GM12878 (cell line): ENCODE measurements around the gene COTL1. TPM values are rescaled to one million over a fixed set of nuclear protein-coding genes. Genes with fewer than 3 reads are reported as not detected.

Source experiments
- ATAC-seq: fragments of 200-7000 bp; cut with Tn5 transposase; 3 replicates; pipeline ENCODE4 v1.9.1; 2020; ENCODE audit warnings: mild to moderate bottlenecking, moderate library complexity
- BruUV-seq: library from RNA; stranded (reverse); fragments of 400-500 nt; replicated peaks from 2 replicates; lab custom pipeline; 2021; lab: Mats Ljungman, UMichigan
- CTCF ChIA-PET: fragments of 300-600 bp; sonication (Branson Sonifier 250); formaldehyde crosslinking; extraction: SDS; loops from one replicate; lab custom pipeline; 2021; ENCODE audit warnings: inconsistent platforms; lab: Yijun Ruan, JAX
- POLR2A ChIA-PET: fragments of 350-600 bp; formaldehyde crosslinking; extraction: SDS; loops from one replicate; lab custom pipeline; 2021; ENCODE audit warnings: inconsistent platforms; lab: Charles Lee
- RAD21 ChIA-PET: fragments of 300-600 bp; sonication (Branson Sonifier 250); formaldehyde crosslinking; loops from one replicate; lab custom pipeline; 2023; ENCODE audit warnings: antibody characterized with exemption; ENCODE audit not compliant: unreplicated experiment; lab: Charles Lee
- SMC1A ChIA-PET: fragments of 300-600 bp; sonication (Branson Sonifier 250); formaldehyde crosslinking; loops from one replicate; lab custom pipeline; 2023; ENCODE audit not compliant: unreplicated experiment, uncharacterized antibody; lab: Charles Lee
- DNase-seq: peaks from one replicate; pipeline ENCODE4 v3.0.0-alpha.2; 2011; ENCODE audit warnings: low read depth, low spot score
- FAIRE-seq: peaks from 3 replicates; lab custom pipeline; 2011; peaks lifted over from hg19 to GRCh38; lab: Jason Lieb, UNC
- H2AFZ ChIP-seq: 2 replicates; pipeline ENCODE4 v1.6.0; 2011; ENCODE audit warnings: low read depth, low read length, control low read depth; ENCODE audit not compliant: control insufficient read depth
- H3K27ac ChIP-seq: 2 replicates; pipeline ENCODE4 v1.5.1; 2011; ENCODE audit warnings: control low read depth; ENCODE audit not compliant: control insufficient read depth, insufficient read depth
- H3K27me3 ChIP-seq, 2 experiments: replicated peaks in 1 of 2; 2 replicates each; pipeline versions ENCODE4 v1.6.0 to v1.6.1; 2011; ENCODE audit warnings: low read length in 1 of 2; ENCODE audit not compliant: control insufficient read depth in 2 of 2, insufficient read depth in 2 of 2
- H3K36me3 ChIP-seq, 2 experiments: 2 replicates each; pipeline ENCODE4 v1.5.1; 2011; ENCODE audit warnings: low read length in 1 of 2; ENCODE audit not compliant: control insufficient read depth in 2 of 2, insufficient read depth in 2 of 2
- H3K4me1 ChIP-seq: 2 replicates; pipeline ENCODE4 v1.6.1; 2011; ENCODE audit warnings: mild to moderate bottlenecking, low read length, moderate library complexity, mixed read lengths; ENCODE audit not compliant: control insufficient read depth, insufficient read depth
- H3K4me2 ChIP-seq: 2 replicates; pipeline ENCODE4 v1.6.0; 2011; ENCODE audit warnings: control low read depth; ENCODE audit not compliant: control insufficient read depth, insufficient read depth
- H3K4me3 ChIP-seq: fragments of 200-600 bp; sonication (generic); 2 replicates; pipeline ENCODE4 v1.5.1; 2016
- H3K79me2 ChIP-seq: 2 replicates; pipeline ENCODE4 v1.6.0; 2011; ENCODE audit warnings: low read length; ENCODE audit not compliant: control insufficient read depth, insufficient read depth
- H3K9ac ChIP-seq: 2 replicates; pipeline ENCODE4 v1.8.0; 2011; ENCODE audit warnings: low read length, control low read depth, mixed read lengths; ENCODE audit not compliant: control insufficient read depth, insufficient read depth
- H3K9me3 ChIP-seq: replicated peaks from 3 replicates; pipeline ENCODE4 v1.5.1; 2011; ENCODE audit warnings: mild to moderate bottlenecking, low read length; ENCODE audit not compliant: control insufficient read depth, insufficient read depth
- H4K20me1 ChIP-seq: 2 replicates; pipeline ENCODE4 v1.6.0; 2011; ENCODE audit not compliant: control insufficient read depth, insufficient read depth
- CREB1 ChIP-seq: IDR thresholded peaks from 2 replicates; pipeline ENCODE4 v1.6.1; 2012; ENCODE audit warnings: low read depth, mild to moderate bottlenecking, inconsistent platforms
- RUNX3 ChIP-seq: IDR thresholded peaks from 2 replicates; pipeline ENCODE4 v1.6.1; 2012; ENCODE audit warnings: low read length, inconsistent platforms
- SIN3A ChIP-seq: IDR thresholded peaks from 2 replicates; pipeline ENCODE4 v1.6.1; 2012; ENCODE audit warnings: low read depth, low read length, improper control_type of control experiment
- SMARCA5 ChIP-seq: fragments of 450-650 bp; IDR thresholded peaks from 2 replicates; pipeline ENCODE4 v1.6.1; 2017; ENCODE audit warnings: mild to moderate bottlenecking
- ZNF207 ChIP-seq: fragments of 450-650 bp; IDR thresholded peaks from 2 replicates; pipeline ENCODE4 v1.6.1; 2014; ENCODE audit warnings: antibody characterized with exemption, mild to moderate bottlenecking, borderline replicate concordance
- WGBS: methylation state at CpG from one replicate; pipeline ENCODE4 v1.1.6; 2016; ENCODE audit warnings: low lambda C conversion rate; ENCODE audit not compliant: insufficient replicate concordance, insufficient coverage; ENCODE audit errors: missing lambda C conversion rate; 5-methylcytosine and 5-hydroxymethylcytosine counted together
- in situ Hi-C: fragments of 300-500 bp; cut with MboI; formaldehyde crosslinking; loops from 9 replicates; pipeline ENCODE4 v1.14.3; 2018; ENCODE audit warnings: mixed read lengths
- intact Hi-C: fragments of 100-400 bp; cut with micrococcal nuclease; formaldehyde crosslinking; loops from one replicate; pipeline ENCODE4 v1.14.2; 2022; ENCODE audit not compliant: unreplicated experiment
- polyA plus RNA-seq, 11 experiments: library from polyadenylated mRNA; depleted of rRNA in 4 of 11; unstranded in 6 of 11; stranded (reverse) in 5 of 11; fragments of >200 nt; fragmentation: Nextera tagmentation in 4 of 11; fragmentation: Illumina TruSeq in 1 of 11; extraction: Ambion mirVana in 4 of 11; extraction: Trizol in 1 of 11; gene quantifications; 1 replicate in 1 of 11; 2 replicates in 10 of 11; pipeline versions ENCODE4 v1.2.1 to v1.2.3, GENCODE V29; 2011 to 2016; ENCODE audit warnings: inconsistent platforms in 2 of 11, missing spikeins in 2 of 11, low read depth in 1 of 11
- total RNA-seq, 4 experiments: library from RNA; depleted of rRNA in 3 of 4; stranded (reverse); fragments of >200 nt in 3 of 4; fragmentation: Illumina TruSeq in 1 of 4; extraction: Trizol in 1 of 4; gene quantifications; 2 replicates each; pipeline versions ENCODE4 v1.2.1 to v1.2.3, GENCODE V29; 2013 to 2021
- TF ChIP-seq, protein P1 (sequence below): fragments of 150-350 bp; IDR thresholded peaks from 2 replicates; pipeline ENCODE4 v1.6.1; 2016; ENCODE audit warnings: low read depth, low read length
- TF ChIP-seq, protein P2 (sequence below): fragments of 450-650 bp; formaldehyde crosslinking; IDR thresholded peaks from 2 replicates; pipeline ENCODE4 v1.4.0; 2022; ENCODE audit warnings: mild to moderate bottlenecking, moderate library complexity

The COTL1 gene
- total and polyA plus RNA-seq, 10 of the 15 experiments (the other 5 are each of a cell fraction or from before 2014, with no cell fraction given), result 140 to 894 (median 330) TPM

GRCh38 chr16:84609563-84610177 is 8.2 kb downstream of the COTL1 start:
- peak overlapping the region; percentile 92 for H3K4me2 ChIP-seq
- no TSS peak for BruUV-seq
- 0 out of 2 replicates have a peak, but pooled peaks have one; percentile 4 for TF ChIP-seq RUNX3
- no peak for TF ChIP-seq CREB1
- intact Hi-C loops (no loop called here), in situ Hi-C loops (loop anchor here (10.0 to 25.0 kb wide), 2 partner anchors 655 to 953 kb away; partner anchors contain the start of gene OSGIN1)
- H3K27ac ChIP-seq, result peak overlapping the region; percentile 63
- H3K79me2 ChIP-seq, result peaks cover 95% of the 10 kb centered on the region
- peak overlapping the region; percentile 43; the same call in 1 of the 2 replicates for H3K4me3 ChIP-seq
- ChIA-PET POLR2A (interaction anchor here (1.1 to 10.6 kb wide), 4 partner anchors 9 to 58 kb away, joined by 5 to 214 read pairs (median 10); no protein-coding TSS in a partner anchor), SMC1A (interaction anchor here (0.9 to 14.0 kb wide), 5 partner anchors 7 to 89 kb away, joined by 3 to 229 read pairs (median 4); no protein-coding TSS in a partner anchor), RAD21 (interaction anchor here (1.1 to 1.8 kb wide), 3 partner anchors 8 to 40 kb away, joined by 3 to 6 read pairs (median 6); no protein-coding TSS in a partner anchor), CTCF (interaction anchor here (1.0 to 1.5 kb wide), 3 partner anchors 10 to 99 kb away, joined by 3 to 5 read pairs (median 4); no protein-coding TSS in a partner anchor)
- peaks cover 11% of the 10 kb centered on the region; the same call in 2 of the 3 replicates for H3K9me3 ChIP-seq
- H2AFZ ChIP-seq, result no peak overlapping the region
- 10% methylated on average over 6 of the region's 6 CpGs for WGBS
- H3K4me1 ChIP-seq, result peaks cover 59% of the 10 kb centered on the region
- peaks cover 3% of the 10 kb centered on the region for H4K20me1 ChIP-seq
- H3K36me3 ChIP-seq, result peaks cover 18 to 20% of the 10 kb centered on the region in 2 experiments; a peak in 3 of 4 replicates
- FAIRE-seq (no peak), ATAC-seq (no peak), DNase-seq (no peak)
- no peaks in the 10 kb centered on the region for H3K27me3 ChIP-seq
- no peak overlapping the region for H3K9ac ChIP-seq

- no peak for DNase-seq
- ATAC-seq, result peak; percentile 27
- H3K9me3 ChIP-seq, result peaks cover 11% of the 10 kb centered on the region; the same call in 2 of the 3 replicates
- peaks cover 10 to 18% of the 10 kb centered on the region in 2 experiments; a peak in 3 of 4 replicates for H3K36me3 ChIP-seq
- H3K27me3 ChIP-seq, result no peaks in the 10 kb centered on the region
- FAIRE-seq, result no peak
- POLR2A ChIA-PET, result interaction anchor here (0.6 to 16.2 kb wide), 13 partner anchors 7 to 124 kb away, joined by 3 to 214 read pairs (median 5); partner anchors contain the start of gene COTL1
- peak overlapping the region; percentile 92 for H3K4me2 ChIP-seq
- peaks cover 54% of the 10 kb centered on the region for H3K4me1 ChIP-seq
- SMC1A ChIA-PET, result interaction anchor here (0.8 to 13.9 kb wide), 8 partner anchors 8 to 97 kb away, joined by 3 to 229 read pairs (median 4); partner anchors contain the start of gene COTL1
- TSS peak; percentile 94 for BruUV-seq
- H3K27ac ChIP-seq, result peak overlapping the region; percentile 63
- no peak overlapping the region for H2AFZ ChIP-seq
- peaks cover 91% of the 10 kb centered on the region for H3K79me2 ChIP-seq
- RAD21 ChIA-PET, result interaction anchor here (1.2 to 13.6 kb wide), 4 partner anchors 8 to 14 kb away, joined by 3 to 224 read pairs (median 14); partner anchors contain the start of gene COTL1
- peak overlapping the region; percentile 55 for H3K9ac ChIP-seq
- CTCF ChIA-PET, result interaction anchor here (0.8 to 2.7 kb wide), 10 partner anchors 9 to 122 kb away, joined by 3 to 9 read pairs (median 4); no protein-coding TSS in a partner anchor
- peak overlapping the region; percentile 43 for H3K4me3 ChIP-seq
- 15% methylated on average over 6 of the region's 6 CpGs for WGBS
- no peaks in the 10 kb centered on the region for H4K20me1 ChIP-seq
- in situ Hi-C loops (loop anchor here (10.0 to 25.0 kb wide), 2 partner anchors 653 to 954 kb away; partner anchors contain the start of gene OSGIN1), intact Hi-C loops (no loop called here)
- no peak for TF ChIP-seq SMARCA5
- no peak for TF ChIP-seq SIN3A
- TF ChIP-seq ZNF207, result no peak
- TF ChIP-seq, protein P1, sequence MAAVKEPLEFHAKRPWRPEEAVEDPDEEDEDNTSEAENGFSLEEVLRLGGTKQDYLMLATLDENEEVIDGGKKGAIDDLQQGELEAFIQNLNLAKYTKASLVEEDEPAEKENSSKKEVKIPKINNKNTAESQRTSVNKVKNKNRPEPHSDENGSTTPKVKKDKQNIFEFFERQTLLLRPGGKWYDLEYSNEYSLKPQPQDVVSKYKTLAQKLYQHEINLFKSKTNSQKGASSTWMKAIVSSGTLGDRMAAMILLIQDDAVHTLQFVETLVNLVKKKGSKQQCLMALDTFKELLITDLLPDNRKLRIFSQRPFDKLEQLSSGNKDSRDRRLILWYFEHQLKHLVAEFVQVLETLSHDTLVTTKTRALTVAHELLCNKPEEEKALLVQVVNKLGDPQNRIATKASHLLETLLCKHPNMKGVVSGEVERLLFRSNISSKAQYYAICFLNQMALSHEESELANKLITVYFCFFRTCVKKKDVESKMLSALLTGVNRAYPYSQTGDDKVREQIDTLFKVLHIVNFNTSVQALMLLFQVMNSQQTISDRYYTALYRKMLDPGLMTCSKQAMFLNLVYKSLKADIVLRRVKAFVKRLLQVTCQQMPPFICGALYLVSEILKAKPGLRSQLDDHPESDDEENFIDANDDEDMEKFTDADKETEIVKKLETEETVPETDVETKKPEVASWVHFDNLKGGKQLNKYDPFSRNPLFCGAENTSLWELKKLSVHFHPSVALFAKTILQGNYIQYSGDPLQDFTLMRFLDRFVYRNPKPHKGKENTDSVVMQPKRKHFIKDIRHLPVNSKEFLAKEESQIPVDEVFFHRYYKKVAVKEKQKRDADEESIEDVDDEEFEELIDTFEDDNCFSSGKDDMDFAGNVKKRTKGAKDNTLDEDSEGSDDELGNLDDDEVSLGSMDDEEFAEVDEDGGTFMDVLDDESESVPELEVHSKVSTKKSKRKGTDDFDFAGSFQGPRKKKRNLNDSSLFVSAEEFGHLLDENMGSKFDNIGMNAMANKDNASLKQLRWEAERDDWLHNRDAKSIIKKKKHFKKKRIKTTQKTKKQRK, result no peak
- TF ChIP-seq, protein P2, sequence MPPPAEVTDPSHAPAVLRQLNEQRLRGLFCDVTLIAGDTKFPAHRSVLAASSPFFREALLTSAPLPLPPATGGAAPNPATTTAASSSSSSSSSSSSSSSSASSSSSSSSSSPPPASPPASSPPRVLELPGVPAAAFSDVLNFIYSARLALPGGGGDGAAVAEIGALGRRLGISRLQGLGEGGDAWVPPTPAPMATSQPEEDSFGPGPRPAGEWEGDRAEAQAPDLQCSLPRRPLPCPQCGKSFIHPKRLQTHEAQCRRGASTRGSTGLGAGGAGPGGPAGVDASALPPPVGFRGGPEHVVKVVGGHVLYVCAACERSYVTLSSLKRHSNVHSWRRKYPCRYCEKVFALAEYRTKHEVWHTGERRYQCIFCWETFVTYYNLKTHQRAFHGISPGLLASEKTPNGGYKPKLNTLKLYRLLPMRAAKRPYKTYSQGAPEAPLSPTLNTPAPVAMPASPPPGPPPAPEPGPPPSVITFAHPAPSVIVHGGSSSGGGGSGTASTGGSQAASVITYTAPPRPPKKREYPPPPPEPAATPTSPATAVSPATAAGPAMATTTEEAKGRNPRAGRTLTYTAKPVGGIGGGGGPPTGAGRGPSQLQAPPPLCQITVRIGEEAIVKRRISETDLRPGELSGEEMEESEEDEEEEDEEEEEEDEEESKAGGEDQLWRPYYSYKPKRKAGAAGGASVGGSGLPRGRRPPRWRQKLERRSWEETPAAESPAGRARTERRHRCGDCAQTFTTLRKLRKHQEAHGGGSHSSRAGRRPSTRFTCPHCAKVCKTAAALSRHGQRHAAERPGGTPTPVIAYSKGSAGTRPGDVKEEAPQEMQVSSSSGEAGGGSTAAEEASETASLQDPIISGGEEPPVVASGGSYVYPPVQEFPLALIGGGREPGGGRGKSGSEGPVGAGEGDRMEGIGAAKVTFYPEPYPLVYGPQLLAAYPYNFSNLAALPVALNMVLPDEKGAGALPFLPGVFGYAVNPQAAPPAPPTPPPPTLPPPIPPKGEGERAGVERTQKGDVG, result no peak
Observed at GRCh38 chr16:84608282-84608681, 9.6 kb downstream of the COTL1 start.
